ENCODE data around the gene ZNF619. TPM values are rescaled to one million over a fixed set of nuclear protein-coding genes. Genes with fewer than 3 reads are reported as not detected.

The ZNF619 gene
- polyA plus RNA-seq, 1 experiment, result 4.7 TPM

Small RNA genes within 50 kb of the gene (small RNA-seq; reads per million reads assigned to genes)
- not detected for gene RNU5B-2P (ENCODE audit: insufficient read length, low read depth)

Other genes with a start within 250 kb of the ZNF619 start
- 35.9 and 46.7 TPM in 2 replicates for gene EIF1B, start 167.4 kb upstream of the ZNF619 start, polyA plus RNA-seq (2011; rRNA removed)
- gene ENTPD3, start 89.9 kb upstream of the ZNF619 start, polyA plus RNA-seq (2011; rRNA removed), result not detected in 2 replicates
- gene RPL14, start 19.8 kb upstream of the ZNF619 start, polyA plus RNA-seq (2011; rRNA removed), result 602 and 612 TPM in 2 replicates
- 0.69 and 0.77 TPM in 2 replicates for gene ZNF620, start 28.9 kb downstream of the ZNF619 start, polyA plus RNA-seq (2011; rRNA removed)
- gene ZNF621, start 47.8 kb downstream of the ZNF619 start, polyA plus RNA-seq (2011; rRNA removed), result 20.4 and 24.9 TPM in 2 replicates